Fibroblast of mammary gland (primary cell): ENCODE results near the gene PTGER3.

Experiments used
- DNase-seq: peaks from one replicate; pipeline ENCODE4 v3.0.0-alpha.2; 2010; ENCODE audit warnings: low read depth
- H3K4me3 ChIP-seq: 2 replicates; pipeline ENCODE4 v1.5.1; 2011; ENCODE audit warnings: low read depth, mild to moderate bottlenecking, low read length, moderate library complexity; ENCODE audit not compliant: control insufficient read depth
- TF ChIP-seq, protein P1 (sequence below): conservative IDR thresholded peaks from 2 replicates; pipeline ENCODE4 v1.5.1; 2011; ENCODE audit warnings: low read depth, low read length, inconsistent platforms; ENCODE audit not compliant: control insufficient read depth, insufficient read depth

PTGER3 gene

GRCh38 chr1:70979881-70980280 lies 67.7 kb downstream of the PTGER3 start:
- no peak for DNase-seq
- TF ChIP-seq, protein P1, sequence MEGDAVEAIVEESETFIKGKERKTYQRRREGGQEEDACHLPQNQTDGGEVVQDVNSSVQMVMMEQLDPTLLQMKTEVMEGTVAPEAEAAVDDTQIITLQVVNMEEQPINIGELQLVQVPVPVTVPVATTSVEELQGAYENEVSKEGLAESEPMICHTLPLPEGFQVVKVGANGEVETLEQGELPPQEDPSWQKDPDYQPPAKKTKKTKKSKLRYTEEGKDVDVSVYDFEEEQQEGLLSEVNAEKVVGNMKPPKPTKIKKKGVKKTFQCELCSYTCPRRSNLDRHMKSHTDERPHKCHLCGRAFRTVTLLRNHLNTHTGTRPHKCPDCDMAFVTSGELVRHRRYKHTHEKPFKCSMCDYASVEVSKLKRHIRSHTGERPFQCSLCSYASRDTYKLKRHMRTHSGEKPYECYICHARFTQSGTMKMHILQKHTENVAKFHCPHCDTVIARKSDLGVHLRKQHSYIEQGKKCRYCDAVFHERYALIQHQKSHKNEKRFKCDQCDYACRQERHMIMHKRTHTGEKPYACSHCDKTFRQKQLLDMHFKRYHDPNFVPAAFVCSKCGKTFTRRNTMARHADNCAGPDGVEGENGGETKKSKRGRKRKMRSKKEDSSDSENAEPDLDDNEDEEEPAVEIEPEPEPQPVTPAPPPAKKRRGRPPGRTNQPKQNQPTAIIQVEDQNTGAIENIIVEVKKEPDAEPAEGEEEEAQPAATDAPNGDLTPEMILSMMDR, result no peak

GRCh38 chr1:70979313-70979712 lies 68.3 kb downstream of the PTGER3 start:
- TF ChIP-seq, protein P1, result no peak
- DNase-seq, result no peak
- H3K4me3 ChIP-seq, result no peak overlapping the region

More at GRCh38 chr1:70979881-70980280, 67.7 kb downstream of the PTGER3 start:
- H3K4me3 ChIP-seq, result no peak overlapping the region

DNA sequence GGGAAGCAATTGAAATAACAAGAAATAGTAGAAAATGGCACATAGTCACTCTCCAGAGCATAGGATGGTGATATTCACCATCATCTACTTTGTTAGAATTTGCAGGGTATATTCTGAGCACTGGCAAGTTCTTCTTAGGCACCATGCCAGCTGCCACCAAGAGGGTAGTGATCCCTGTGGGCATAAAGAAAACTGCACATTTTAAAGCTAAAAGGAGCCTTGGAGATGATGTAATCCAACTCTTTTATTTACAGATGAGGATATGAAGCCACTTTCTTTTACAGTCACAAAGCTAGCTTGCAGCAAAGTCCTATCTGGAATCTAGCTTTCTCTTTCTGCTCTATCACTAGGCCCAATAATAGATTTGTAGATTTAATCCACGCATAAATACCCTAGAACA lies 69.0 kb downstream of the PTGER3 start:
- TF ChIP-seq, protein P1, result no peak
- no peak for DNase-seq
- H3K4me3 ChIP-seq, result no peak overlapping the region

DNA sequence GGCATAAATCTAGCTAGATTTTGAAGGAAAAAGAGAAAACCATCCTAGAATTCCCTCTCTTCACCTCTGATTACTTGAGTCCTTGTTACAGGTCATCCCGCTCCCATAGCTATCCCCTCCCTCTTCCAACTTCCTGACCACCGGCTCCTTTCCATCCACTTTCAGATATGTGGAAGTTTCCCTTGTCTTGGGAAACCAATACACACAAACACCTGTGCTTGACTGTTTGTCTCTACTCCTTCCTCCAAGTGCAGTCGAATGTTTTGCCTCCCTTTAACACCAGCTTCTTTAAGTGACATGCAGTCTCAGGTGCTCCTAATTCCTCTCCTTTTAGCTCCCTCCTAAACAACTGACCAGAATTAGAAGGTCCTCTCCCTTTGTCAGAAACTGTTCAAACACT lies 70.0 kb downstream of the PTGER3 start:
- TF ChIP-seq, protein P1, result no peak
- no peak for DNase-seq
- H3K4me3 ChIP-seq, result no peak overlapping the region

- no peak for DNase-seq
- H3K4me3 ChIP-seq, result no peak overlapping the region
- TF ChIP-seq, protein P1, result no peak
These were observed 70.6 kb downstream of the PTGER3 start for GRCh38 chr1:70977041-70977440.

DNA sequence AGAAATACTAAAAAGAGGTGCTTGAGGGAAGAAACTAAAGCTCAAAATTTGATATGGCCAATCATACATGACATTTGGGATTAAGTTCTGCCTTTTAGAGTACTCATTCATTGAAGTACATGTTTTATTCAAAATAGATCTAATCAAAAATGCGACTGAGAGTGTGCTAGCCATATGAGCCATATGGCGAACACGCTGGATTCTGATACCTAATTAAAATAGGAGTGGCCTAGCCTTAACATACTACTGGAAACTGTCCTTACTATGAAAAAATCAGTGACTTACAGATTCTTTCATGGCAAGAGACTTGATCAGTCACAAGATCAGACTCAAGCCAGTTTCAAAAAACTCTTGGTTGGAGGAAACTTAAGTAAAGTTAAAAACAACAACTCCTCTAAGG lies 73.9 kb downstream of the PTGER3 start:
- H3K4me3 ChIP-seq, result no peak overlapping the region
- DNase-seq, result no peak
- TF ChIP-seq, protein P1, result no peak

DNA sequence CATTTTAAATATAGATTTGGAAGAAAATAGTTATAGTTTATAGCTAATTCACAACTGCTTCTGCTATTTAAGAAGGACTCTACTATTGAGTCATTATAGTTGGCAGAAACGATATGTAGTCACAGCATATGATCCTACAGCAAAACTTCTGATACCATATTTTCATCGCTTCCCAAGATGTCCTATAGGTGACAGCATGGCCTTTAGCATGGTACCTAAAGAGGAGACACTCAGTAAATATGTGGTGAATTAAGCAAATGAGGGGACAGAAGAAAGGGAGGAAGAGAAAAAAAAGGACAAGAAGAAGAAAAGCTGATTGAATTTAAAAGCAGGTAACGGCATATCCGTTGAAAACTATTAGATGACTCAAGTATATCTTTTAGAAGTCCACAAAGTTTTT lies 77.2 kb downstream of the PTGER3 start:
- TF ChIP-seq, protein P1, result no peak
- H3K4me3 ChIP-seq, result no peak overlapping the region
- no peak for DNase-seq
